Hypothalamus (tissue), 51 donors: ENCODE measurements around the gene GLIS1.
A peak's percentile ranks its signal among the peaks of the same experiment; 100 is the strongest.
"Not testable (repeated sequence)": the region's sequence is repeated elsewhere in the genome, so short reads cannot be mapped to it uniquely, and the experiment has no call there.

Experiments
- DNase-seq, 51 donors: peaks; one replicate each; lab custom pipeline; 2025; lab: John Stamatoyannopoulos, UW

The GLIS1 gene

GRCh38 chr1:53572065-53572814 is 166.7 kb downstream of the GLIS1 start:
- DNase-seq = peak in 21 of 51 donors; percentile 6 to 35 (median 19)

DNA sequence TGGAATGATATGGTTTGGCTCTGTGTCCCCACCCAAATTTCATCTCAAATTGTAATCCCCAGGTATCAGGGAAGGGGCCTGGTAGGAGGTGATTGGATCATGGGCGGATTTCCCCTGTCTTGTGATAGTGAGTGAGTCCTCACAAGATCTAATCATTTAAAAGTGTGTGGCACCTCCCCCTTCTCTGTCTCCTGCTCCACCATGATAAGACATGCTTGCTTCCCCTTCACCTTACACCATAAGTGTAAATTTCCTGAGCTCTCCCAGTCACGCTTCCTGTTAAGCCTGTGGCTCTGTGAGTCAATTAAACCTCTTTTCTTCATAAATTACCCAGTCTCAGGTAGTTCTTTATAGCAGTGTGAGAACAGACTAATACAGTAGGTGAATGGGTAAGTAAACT is 170.4 kb downstream of the GLIS1 start:
- DNase-seq = no peak

GRCh38 chr1:53567851-53568250 is 171.1 kb downstream of the GLIS1 start:
- DNase-seq = no peak

DNA sequence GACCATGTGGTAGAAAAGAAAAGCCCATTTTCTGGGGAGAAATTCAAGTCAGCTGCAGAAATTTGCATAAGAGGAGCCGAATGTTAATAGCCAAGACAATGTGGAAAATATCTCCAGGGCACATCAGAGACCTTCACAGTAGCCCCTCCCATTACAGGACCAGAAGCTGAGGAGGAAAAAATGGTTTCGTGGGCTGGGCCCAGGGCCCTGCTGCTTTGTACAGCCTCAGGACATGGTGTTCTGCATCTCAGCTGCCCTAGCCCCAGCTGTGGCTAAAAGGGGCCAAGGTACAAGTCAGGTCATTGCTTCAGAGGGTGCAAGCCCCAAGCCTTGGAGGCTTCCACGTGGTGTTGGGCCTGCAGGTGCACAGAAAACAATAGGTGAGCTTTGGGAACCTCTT is 171.5 kb downstream of the GLIS1 start:
- no peak for DNase-seq

GRCh38 chr1:53563611-53564010 is 175.4 kb downstream of the GLIS1 start:
- DNase-seq = no peak

DNA sequence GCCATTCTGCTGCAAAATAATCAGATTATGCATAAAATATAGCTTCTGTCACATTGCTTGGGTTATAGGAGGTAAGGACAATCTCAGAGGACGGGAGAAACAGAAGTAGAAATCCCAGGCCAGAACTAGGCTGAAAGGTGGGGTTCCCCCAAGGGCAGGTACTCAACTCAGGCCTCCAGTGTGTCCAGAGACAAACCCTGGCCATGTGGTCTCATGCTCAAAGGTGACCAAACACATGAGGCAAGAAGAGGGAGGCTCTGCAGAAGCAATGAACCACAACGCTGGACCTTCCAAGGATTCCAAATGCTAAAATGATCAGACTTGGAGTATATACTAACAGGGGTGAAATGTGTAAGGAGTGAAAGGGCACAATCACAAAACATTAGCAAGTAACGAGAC is 176.0 kb downstream of the GLIS1 start:
- DNase-seq = no peak

GRCh38 chr1:53562291-53562980 is 176.5 kb downstream of the GLIS1 start:
- DNase-seq = no peak

- no peak for DNase-seq
These were observed 177.4 kb downstream of the GLIS1 start for GRCh38 chr1:53561503-53562105.

DNA sequence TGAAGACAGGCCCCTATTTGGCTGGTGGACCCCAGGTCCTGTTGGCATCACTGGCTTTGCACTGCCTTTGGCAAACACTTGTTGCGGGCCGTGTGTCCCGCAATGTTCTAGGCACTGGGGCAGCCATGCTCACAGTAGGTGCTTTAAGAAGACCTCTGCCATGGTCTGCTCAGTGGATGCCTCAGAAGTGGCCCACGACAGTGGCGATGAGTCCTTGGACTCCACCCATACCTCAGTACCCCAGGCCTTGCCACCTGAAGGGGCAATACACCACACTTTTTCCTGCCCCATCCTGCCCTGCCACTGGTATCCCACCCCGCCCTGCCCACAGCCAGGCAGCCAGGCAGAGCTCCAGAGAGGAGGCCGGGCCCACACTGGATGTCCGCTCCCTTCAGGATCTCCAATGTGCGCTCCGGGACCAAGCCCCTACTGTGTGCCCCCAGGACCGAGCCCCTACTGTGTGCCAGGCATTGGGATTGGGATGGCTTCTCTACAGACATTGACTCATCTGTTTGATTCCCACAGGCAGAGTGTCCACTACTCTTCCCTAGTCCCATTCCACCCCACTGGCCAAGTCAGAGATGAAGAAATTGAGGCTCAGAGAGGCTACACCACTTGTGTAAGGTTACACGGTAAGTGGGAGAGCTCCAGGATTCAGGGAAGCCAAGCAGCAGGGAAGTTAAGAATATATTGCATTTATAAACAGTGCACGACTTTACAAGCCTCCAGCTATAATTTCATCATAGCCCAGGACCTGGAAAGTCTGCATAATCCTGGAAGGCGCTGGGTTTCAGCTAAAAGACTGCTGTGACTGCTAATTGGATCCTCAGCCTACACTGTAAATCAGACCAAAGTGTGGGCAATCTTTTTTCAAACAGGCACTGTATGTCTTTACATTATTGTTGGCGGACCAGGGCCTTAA is 178.1 kb downstream of the GLIS1 start:
- no peak for DNase-seq

DNA sequence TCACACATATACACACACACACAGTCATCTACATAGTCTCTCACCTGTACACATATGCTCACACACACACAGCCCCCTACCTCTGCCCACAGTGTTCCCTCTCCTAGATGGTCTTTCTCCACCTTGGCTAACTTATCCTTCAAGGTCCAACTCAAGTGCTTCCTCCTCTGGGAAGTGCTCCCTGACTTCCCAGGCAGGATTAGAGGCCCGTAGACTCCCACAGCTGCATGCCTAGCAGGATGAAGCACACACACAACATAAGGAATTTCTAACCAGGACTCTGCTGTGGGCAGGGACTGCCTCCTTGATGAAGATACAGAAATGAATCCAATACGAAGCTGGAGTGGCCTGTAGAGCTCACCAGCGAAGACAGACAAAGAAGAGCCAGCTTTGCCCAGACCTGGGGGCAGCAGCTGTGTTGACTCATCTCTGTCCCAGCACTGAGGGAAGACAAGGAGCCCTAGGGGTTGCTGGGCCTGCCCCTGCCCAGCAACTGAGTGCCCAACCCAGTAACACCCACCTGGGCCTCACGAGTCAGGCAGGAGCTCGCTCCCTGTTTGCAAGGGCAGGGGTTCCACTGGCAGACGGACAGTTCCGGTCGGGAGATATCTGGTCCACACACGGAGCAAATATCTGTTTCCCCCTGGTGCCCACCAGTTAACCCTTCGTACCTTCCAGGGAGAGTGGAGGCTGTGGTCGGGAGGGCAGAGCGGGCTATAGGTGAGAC is 178.9 kb downstream of the GLIS1 start:
- no peak for DNase-seq

GRCh38 chr1:53559391-53559815 is 179.6 kb downstream of the GLIS1 start:
- DNase-seq = no peak

- DNase-seq = no peak
These were observed 180.1 kb downstream of the GLIS1 start for GRCh38 chr1:53558739-53559315.

DNA sequence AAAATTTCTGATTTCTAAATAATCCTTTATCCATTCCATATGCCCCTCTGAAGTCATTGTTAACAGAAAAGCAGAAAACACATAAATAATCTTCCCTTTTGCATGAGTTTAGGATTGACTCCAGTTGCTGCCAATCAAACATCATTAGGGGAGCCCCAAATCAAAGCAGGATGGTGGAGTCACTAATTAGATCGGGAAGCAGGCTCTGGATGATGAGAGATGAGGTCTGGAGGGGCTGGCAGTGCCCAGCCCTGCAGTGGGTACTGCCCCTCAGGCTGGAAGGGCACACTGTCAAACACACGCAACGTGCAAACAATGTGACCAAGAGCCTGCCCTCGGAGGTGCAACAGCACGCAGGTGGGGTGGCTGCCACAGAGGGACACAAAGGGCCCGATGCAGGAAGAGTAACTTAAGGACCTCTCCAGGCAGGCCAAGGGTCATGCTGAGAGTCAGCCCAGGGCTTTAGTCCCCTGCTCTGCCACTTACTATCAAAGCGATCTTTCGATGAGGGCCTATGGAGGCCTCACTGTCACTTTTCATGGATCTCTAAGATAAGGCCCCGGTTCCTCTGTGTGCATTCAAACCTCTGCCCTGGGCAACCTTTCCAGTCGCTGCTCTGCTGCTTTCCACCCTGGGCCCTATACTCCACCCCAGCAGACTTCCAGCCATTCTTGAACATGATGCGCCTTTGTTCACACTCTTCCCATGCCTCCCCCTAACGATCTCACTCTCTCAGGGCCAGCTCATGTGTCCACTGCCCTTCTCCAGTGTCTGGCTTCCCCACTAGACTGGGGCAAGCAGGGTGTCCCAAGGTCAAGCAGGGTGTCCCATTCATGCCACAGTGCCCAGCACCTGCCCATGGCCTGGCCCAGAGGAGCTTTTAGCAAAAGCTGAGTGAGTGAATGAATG is 180.9 kb downstream of the GLIS1 start:
- DNase-seq = no peak

DNA sequence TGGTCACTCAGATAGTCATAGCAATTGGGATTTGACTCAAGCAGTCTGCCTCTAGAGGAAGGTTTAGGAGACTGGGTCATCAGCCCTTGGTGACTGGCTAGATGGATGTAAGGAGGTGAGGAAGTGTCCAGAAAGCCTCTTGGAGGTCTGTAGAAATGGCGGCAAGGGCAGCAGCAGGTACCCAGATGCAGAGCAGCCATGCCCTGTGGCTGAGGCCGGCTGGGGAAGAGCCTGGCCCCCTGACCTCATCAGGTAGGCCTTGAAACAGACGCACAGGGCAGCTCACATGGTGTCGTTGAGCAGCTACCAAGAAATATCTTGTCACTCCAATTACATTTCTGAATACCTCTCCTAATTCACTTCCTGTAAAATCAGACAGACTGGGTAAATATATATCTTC is 181.6 kb downstream of the GLIS1 start:
- no peak for DNase-seq

- DNase-seq = no peak
These were observed 182.2 kb downstream of the GLIS1 start for GRCh38 chr1:53556657-53557227.

GRCh38 chr1:53555620-53556326 is 183.2 kb downstream of the GLIS1 start:
- not testable (repeated sequence) for DNase-seq

DNA sequence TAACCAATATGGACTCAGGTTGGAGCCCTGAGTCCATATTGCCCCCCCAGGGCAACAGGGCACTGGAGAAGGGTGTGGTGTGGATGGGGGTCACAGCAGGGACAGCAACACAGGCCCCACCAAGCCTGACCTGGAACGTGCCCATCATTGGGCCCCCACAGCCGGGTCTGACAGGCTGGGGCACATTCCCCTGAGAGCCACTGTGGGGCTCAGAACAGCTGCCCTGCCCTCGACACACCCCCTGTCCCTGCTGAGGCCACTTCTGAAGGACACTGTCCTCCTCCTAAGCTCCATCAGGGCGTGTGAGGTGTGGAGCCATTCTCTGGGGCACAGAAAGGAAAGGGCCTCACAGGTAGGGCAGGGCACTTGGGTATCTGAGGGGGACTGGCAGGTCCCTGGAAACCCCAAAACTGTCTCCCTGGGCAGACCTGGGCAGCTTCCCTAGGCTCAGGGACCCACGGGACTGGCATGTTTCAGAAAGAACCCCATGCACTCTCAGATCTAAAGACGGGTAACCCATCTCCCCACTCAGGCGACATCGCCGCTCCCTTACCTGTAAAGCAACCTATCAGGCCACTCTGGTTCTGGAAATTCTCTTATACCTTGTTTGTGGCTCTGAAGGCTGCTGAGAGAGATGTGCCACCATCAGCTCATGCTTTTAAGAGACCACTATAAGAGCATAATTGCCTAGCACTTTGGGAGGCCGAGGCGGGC is 184.2 kb downstream of the GLIS1 start:
- DNase-seq = no peak
